ENCODE measurements around the gene E2F1.
"Not testable (repeated sequence)": the region's sequence is repeated elsewhere in the genome, so short reads cannot be mapped to it uniquely, and the experiment has no call there.

The E2F1 gene

GRCh38 chr20:33657704-33658095, 28.5 kb downstream of the E2F1 start:
- no peak for DNase-seq (ENCODE audit: low read depth in 2 of 2)

DNA sequence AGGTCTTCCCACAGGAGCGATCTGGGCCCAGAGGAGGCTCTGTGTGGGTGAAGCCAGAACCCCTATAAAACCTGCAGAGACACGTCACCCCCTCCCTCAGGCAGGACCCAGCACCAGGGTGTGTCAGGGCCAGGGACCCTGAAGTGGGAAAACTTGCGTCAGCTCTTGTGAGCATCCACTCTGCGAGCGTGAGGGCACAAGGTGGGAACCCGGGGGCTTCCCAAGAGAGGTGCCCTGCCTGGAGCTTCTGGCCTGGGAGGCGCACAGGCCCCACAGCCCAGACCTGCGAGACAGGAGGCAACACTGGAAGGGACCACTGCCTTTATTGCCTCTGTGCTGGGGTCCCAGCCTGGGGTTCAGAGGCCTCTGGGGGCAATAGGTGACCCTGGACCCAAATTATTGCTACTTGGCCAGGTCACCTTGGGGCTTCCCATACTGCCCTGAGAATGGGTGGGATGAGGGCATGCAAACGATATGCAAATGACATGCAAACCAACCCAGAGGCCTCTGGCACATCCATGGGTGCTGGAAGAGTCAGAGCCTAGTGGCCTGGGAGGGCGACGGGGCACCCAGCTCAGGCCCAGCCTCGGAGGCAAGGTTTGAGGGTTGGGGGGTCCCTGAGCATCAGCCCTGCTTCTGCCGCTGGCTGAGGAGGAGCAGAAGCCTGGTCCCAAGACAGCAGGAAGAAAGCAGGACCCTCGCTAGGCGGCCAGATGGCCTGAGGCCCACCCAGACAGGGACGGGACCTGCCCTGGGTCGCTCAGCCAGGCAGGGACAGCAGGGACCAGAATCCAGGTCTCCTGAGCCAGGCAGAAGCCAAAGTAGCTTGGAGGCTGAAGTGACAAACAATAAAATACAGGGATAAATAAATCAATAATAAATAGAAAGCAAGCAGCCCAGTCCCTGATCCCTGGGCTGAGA, 29.1 kb downstream of the E2F1 start:
- DNase-seq (ENCODE audit: low read depth in 2 of 2): no peak

- DNase-seq (ENCODE audit: low read depth in 2 of 2): no peak
These were observed 30.0 kb downstream of the E2F1 start for GRCh38 chr20:33656010-33656782.

GRCh38 chr20:33655164-33655563, 31.0 kb downstream of the E2F1 start:
- DNase-seq (ENCODE audit: low read depth in 2 of 2): no peak

DNA sequence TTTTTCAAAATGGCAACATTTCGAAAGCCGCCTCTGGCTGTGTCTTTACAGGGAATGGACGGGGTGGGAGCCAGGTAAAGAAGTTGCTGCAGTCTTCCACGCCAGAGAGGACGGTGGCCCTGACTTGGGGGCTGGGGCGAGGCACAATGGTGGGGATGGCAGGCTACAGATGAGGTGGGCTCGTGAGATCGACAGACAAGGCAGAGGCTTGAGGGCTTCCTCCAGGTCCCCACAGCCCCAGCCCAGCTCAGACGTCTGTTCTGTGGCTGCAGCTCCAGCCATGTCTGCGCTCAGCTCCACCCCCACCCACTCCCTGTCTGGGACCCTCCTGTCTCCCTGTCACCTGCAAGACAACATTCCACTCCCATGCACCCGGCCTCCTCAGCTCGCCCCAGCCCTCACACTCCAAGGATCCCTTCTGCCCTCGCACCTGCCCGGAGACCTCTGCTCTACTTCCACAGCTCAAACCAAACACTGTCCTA, 31.5 kb downstream of the E2F1 start:
- DNase-seq (ENCODE audit: low read depth in 2 of 2): no peak

GRCh38 chr20:33653900-33654596, 32.1 kb downstream of the E2F1 start:
- DNase-seq (ENCODE audit: low read depth in 2 of 2): no peak

DNA sequence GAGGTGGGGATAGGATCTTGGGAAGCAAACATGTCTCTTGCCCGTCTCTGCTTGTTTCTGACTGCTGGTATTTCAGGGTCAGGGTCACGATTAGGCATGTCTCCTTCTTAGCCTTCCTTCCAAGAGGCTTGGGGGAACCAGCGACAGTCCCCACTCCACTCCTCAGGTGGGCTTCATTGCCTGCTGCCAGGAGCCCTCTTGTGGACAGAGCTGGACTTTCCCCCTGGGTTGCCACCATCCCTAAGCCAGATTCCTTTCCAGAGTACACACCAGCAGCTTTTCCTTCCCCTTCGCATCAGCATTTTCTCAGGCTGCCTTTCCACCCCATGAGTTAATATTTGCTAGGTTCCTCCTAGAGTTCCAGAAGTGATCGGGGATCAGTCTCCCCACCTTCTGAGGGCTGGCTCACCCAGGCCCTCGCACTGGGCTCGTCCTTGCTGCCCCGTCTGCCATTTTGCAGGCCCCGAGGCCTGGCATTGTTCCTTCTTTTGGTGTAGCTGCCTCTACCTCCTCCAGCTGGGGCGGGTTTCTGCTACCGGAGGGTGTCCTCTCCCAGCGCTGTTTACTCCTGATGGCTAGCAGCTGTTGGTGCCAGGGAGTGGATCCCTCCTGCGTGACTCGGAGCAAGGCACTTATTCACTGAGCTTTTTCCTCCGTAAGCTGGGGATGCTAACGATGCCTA, 32.8 kb downstream of the E2F1 start:
- no peak for DNase-seq (ENCODE audit: low read depth in 2 of 2)

- no peak for DNase-seq (ENCODE audit: low read depth in 2 of 2)
These were observed 34.6 kb downstream of the E2F1 start for GRCh38 chr20:33651562-33652048.

GRCh38 chr20:33650753-33651561, 35.2 kb downstream of the E2F1 start:
- DNase-seq (ENCODE audit: low read depth in 2 of 2): no peak

DNA sequence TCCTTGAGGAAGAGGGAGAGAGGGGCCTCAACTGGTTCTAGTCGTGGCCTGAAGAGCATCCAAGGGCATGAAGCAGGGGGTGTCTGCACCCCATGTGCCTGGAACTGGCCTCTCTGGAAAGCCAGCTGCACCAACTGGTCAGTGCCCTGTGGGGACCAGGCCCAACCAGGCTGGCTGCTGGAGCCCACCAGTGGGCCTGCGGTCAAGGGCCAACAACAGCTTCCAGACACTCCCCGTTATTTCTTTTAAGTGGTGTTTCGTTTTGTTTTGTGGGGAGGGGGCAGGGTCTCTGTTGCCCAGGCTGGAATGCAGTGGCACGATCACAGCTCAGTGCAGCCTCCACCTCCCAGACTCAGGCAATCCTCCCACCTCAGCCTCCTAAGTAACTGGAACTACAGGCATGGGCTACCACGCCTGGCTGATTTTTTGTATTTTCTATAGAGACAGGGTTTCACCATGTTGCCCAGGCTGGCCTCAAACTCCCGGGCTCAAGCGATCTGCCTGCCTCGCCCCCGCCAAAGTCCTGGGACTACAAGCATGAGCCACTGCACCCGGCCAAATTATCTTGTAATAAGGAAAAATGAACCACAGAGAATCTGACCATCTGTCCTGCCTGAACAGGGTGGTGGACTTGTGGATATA, 36.0 kb downstream of the E2F1 start:
- no peak for DNase-seq (ENCODE audit: low read depth in 2 of 2)

DNA sequence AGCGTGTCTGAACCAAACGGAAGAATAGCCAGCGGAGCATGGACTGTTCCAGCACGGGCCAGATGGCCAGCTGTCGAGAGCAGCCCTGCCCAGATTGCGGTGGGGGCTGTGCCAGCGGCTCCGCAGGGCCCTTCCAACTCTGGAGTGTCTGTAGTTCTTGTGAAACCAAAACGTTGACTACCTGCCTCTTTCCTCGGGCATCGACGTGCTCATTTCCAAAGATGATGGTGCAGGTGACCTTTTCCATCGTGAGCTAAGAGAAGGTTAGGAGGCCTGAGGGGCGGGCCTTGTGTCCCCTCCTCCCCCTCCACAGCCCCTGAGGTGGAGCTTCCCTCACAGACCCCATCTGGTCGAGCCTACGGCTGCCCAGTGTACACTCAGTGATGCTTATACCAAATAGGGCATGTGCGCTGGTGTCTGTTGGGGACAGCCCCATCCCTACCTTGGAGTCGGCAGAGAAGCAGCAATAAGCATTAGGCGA, 36.9 kb downstream of the E2F1 start:
- no peak for DNase-seq (ENCODE audit: low read depth in 2 of 2)

DNA sequence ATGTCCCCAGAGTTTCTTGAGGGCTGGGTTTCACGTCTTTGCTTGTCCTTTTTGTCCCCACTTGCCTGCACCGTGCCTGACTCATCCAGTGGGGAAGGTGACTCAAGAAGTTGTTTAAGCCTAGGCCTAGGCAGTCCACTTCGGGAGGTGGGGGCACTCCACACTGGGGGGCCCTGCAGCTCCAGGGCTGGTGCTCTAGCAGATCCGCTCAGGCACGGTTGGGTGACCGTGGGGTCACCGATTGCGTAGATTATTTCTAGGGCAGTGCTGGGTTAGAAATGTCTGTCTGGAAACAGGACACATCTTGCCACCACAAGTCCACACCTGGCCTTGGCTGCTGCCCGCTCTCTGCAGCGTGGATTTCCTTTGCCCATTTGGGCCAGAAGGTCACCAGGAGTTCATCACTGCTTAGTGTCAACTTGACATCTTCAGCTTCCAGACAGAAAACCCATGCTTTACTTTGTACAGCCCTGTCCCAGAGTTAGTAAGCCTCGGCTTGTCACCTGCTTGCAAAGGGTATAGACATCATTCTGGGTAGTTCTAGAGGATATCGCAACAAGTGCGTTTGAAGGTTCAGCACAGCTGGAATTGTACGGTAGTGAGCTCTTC, 37.7 kb downstream of the E2F1 start:
- DNase-seq (ENCODE audit: low read depth in 2 of 2): no peak

GRCh38 chr20:33647603-33648395, 38.4 kb downstream of the E2F1 start:
- DNase-seq (ENCODE audit: low read depth in 2 of 2): no peak

GRCh38 chr20:33646959-33647602, 39.1 kb downstream of the E2F1 start:
- DNase-seq (ENCODE audit: low read depth in 2 of 2): not testable (repeated sequence)

- DNase-seq (ENCODE audit: low read depth in 2 of 2): no peak
These were observed 40.0 kb downstream of the E2F1 start for GRCh38 chr20:33646191-33646590.

- no peak for DNase-seq (ENCODE audit: low read depth in 2 of 2)
These were observed 40.8 kb downstream of the E2F1 start for GRCh38 chr20:33645396-33645795.

- no peak for DNase-seq (ENCODE audit: low read depth in 2 of 2)
These were observed 41.2 kb downstream of the E2F1 start for GRCh38 chr20:33645072-33645358.

DNA sequence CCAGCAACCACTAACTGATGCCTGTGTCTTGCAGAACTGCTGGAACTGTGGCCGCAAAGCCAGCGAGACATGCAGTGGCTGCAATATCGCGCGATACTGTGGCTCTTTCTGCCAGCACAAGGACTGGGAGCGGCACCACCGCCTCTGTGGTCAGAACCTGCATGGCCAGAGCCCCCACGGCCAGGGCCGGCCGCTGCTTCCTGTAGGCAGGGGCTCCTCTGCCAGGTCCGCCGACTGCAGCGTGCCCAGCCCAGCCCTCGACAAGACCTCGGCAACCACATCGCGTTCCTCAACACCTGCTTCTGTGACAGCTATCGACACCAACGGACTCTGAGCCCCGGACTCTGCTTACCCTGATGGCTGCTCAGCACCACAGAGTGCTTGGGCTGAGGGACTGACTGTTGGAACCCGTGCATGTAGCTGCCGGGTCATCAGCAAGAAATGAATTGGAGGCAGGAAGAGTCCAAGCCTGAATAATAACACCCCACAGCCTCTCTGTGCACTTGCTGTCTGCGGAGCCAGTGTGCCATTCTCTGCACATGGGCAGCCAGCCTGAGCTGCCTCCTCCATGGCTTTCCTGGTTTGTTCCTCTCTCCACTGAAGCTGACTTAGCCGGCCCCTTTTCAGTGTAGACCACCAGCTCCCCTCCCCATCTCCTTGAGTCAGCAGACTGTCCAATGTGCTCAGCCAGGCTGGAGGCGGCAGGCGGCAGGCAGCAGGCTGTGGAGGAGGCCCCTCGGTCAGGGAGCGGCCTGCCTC, 41.7 kb downstream of the E2F1 start:
- DNase-seq (ENCODE audit: low read depth in 2 of 2): no peak
